Breast epithelium (tissue), 4 donors: Measurements from ENCODE around the gene FRMD6. TPM values are rescaled to one million over a fixed set of nuclear protein-coding genes. Genes with fewer than 3 reads are reported as not detected.

Experiments used
- DNase-seq, 2 donors: peaks; one replicate each; pipeline ENCODE4 v3.0.0-alpha.2; 2019; ENCODE audit warnings: low spot score in 2 of 2
- H3K27ac ChIP-seq, 2 donors: fragments of 200-600 bp; sonication (generic) in 1 of 2; one replicate each; pipeline ENCODE4 v1.5.1; 2016 to 2019; ENCODE audit warnings: mild to moderate bottlenecking in 1 of 2
- H3K27me3 ChIP-seq, 2 donors: fragments of 200-600 bp; sonication (generic) in 1 of 2; one replicate each; pipeline versions ENCODE4 v1.5.1 to v1.6.0; 2017 to 2019; ENCODE audit warnings: control low read depth in 1 of 2, mild to moderate bottlenecking in 1 of 2
- H3K36me3 ChIP-seq: fragments of 200-600 bp; one replicate; pipeline ENCODE4 v1.5.1; 2019
- H3K4me1 ChIP-seq, 2 donors: fragments of 200-600 bp; sonication (generic); one replicate each; pipeline ENCODE4 v1.5.1; 2016 to 2019; ENCODE audit warnings: control low read depth in 1 of 2
- H3K4me3 ChIP-seq, 3 donors: fragments of 200-600 bp; sonication (generic); 1 replicate in 2 of 3; 2 replicates in 1 of 3; pipeline ENCODE4 v1.5.1; 2016 to 2019; ENCODE audit warnings: mild to moderate bottlenecking in 3 of 3, moderate library complexity in 2 of 3
- H3K9me3 ChIP-seq, 2 donors: fragments of 200-600 bp; sonication (generic) in 1 of 2; one replicate each; pipeline ENCODE4 v1.5.1; 2016 to 2019; ENCODE audit warnings: control low read depth in 1 of 2
- CTCF ChIP-seq, 3 donors: fragments of 450-650 bp; IDR thresholded peaks; one replicate each; pipeline ENCODE4 v1.5.1; 2016 to 2017; ENCODE audit warnings: antibody characterized with exemption in 3 of 3, mild to moderate bottlenecking in 3 of 3, moderate library complexity in 3 of 3
- POLR2A ChIP-seq: fragments of 450-650 bp; IDR thresholded peaks from one replicate; pipeline ENCODE4 v1.6.1; 2016; ENCODE audit warnings: antibody characterized with exemption, mild to moderate bottlenecking, moderate library complexity
- POLR2AphosphoS5 ChIP-seq, 3 donors: sonication (generic); formaldehyde crosslinking; IDR thresholded peaks; one replicate each; pipeline ENCODE4 v1.6.1; 2017; ENCODE audit warnings: antibody characterized with exemption in 3 of 3
- intact Hi-C: fragments of 100-400 bp; cut with DNase I; formaldehyde crosslinking; loops from one replicate; pipeline ENCODE4 v1.15.1; 2023; ENCODE audit warnings: low total_unique reads
- total RNA-seq, 3 donors: library from RNA; depleted of rRNA; stranded (reverse); fragments of >200 nt; gene quantifications; one replicate each; pipeline ENCODE4 v1.1.0, GENCODE V29; 2016

FRMD6 gene
- 100 to 1,000 TPM in 1 of 3 donors, 10 to 100 TPM in 2; 14.6 to 111 (median 80.3) TPM for total RNA-seq

- intact Hi-C loops = no loop called here
- peak; percentile 81 to 84 for DNase-seq
- Histone ChIP-seq H3K9me3 (no peaks in the 10 kb centered on the region), H3K4me1 (peaks cover 0 to 4% of the 10 kb centered on the region in 2 donors), H3K4me3 (peak within 1 kb of the TSS; percentile 96 to 98 (median 96)), H3K27me3 (no peaks in the 10 kb centered on the region), H3K36me3 (no peaks in the 10 kb centered on the region), H3K27ac (peak within 1 kb of the TSS; percentile 99)
- TF ChIP-seq POLR2A (peak; percentile 64), POLR2AphosphoS5 (IDR thresholded peaks at IDR 0.05) (peak; percentile 79 to 96 (median 90)), CTCF (IDR thresholded peaks at IDR 0.05) (peak; percentile 72 to 90 (median 87))
Measured at GRCh38 chr14:51651388-51652167, at the start of gene FRMD6. Gene FRMD6, plus strand, starts transcription at chr14:51651910. Its CDS starts 37,927 bp downstream, at chr14:51689837.

- no peak for DNase-seq
- Histone ChIP-seq H3K27me3 (no peaks in the 10 kb centered on the region), H3K36me3 (no peaks in the 10 kb centered on the region), H3K4me3 (no peak overlapping the region), H3K9me3 (no peaks in the 10 kb centered on the region), H3K4me1 (no peaks in the 10 kb centered on the region), H3K27ac (no peak overlapping the region)
- intact Hi-C loops = no loop called here
- TF ChIP-seq POLR2AphosphoS5 (IDR thresholded peaks at IDR 0.05) = no peak
- TF ChIP-seq CTCF (IDR thresholded peaks at IDR 0.05) = no peak
- no peak for TF ChIP-seq POLR2A
Measured at GRCh38 chr14:51602310-51602709, 49.4 kb upstream of the FRMD6 start.

- no peak for DNase-seq
- intact Hi-C loops = no loop called here
- H3K27ac ChIP-seq = no peak overlapping the region
- no peaks in the 10 kb centered on the region for H3K4me1 ChIP-seq
- H3K9me3 ChIP-seq = no peaks in the 10 kb centered on the region
- H3K27me3 ChIP-seq = no peaks in the 10 kb centered on the region
- no peak for TF ChIP-seq CTCF (IDR thresholded peaks at IDR 0.05)
- no peak for TF ChIP-seq POLR2AphosphoS5 (IDR thresholded peaks at IDR 0.05)
- no peak for TF ChIP-seq POLR2A
- H3K4me3 ChIP-seq = no peak overlapping the region
- no peaks in the 10 kb centered on the region for H3K36me3 ChIP-seq
Measured at GRCh38 chr14:51603495-51603894, 48.2 kb upstream of the FRMD6 start.

GRCh38 chr14:51604073-51604472, 47.6 kb upstream of the FRMD6 start:
- TF ChIP-seq CTCF (IDR thresholded peaks at IDR 0.05) (no peak), POLR2AphosphoS5 (IDR thresholded peaks at IDR 0.05) (no peak), POLR2A (no peak)
- DNase-seq = no peak
- Histone ChIP-seq H3K27me3 (no peaks in the 10 kb centered on the region), H3K27ac (no peak overlapping the region), H3K4me1 (no peaks in the 10 kb centered on the region), H3K4me3 (no peak overlapping the region), H3K36me3 (no peaks in the 10 kb centered on the region), H3K9me3 (no peaks in the 10 kb centered on the region)
- intact Hi-C loops = no loop called here

- TF ChIP-seq POLR2AphosphoS5 (IDR thresholded peaks at IDR 0.05) (no peak), CTCF (IDR thresholded peaks at IDR 0.05) (no peak), POLR2A (no peak)
- Histone ChIP-seq H3K4me3 (no peak overlapping the region), H3K36me3 (no peaks in the 10 kb centered on the region), H3K9me3 (no peaks in the 10 kb centered on the region), H3K27me3 (no peaks in the 10 kb centered on the region), H3K4me1 (no peaks in the 10 kb centered on the region), H3K27ac (no peak overlapping the region)
- intact Hi-C loops = no loop called here
- no peak for DNase-seq
Measured at GRCh38 chr14:51605575-51605974, 46.1 kb upstream of the FRMD6 start.
